NCI-H345 treated with DMSO at 0.1 percent for 48 hours (cell line): ENCODE data around the gene LGALS8.

Source experiments
- DNase-seq: peaks from one replicate; lab custom pipeline; 2025; ENCODE audit not compliant: unreplicated experiment; lab: John Stamatoyannopoulos, UW

LGALS8 gene

GRCh38 chr1:236508593-236509027 lies 15.2 kb upstream of the LGALS8 start:
- DNase-seq, result no peak

GRCh38 chr1:236509203-236509602 lies 14.6 kb upstream of the LGALS8 start:
- no peak for DNase-seq

GRCh38 chr1:236509647-236510401 lies 14.0 kb upstream of the LGALS8 start:
- no peak for DNase-seq

GRCh38 chr1:236511735-236512418 lies 11.9 kb upstream of the LGALS8 start:
- DNase-seq, result no peak

GRCh38 chr1:236514703-236515442 lies 8.9 kb upstream of the LGALS8 start:
- peak; percentile 79 for DNase-seq

- peak; percentile 79 for DNase-seq
Measured at GRCh38 chr1:236515443-236515958, 8.3 kb upstream of the LGALS8 start.

- no peak for DNase-seq
Measured at GRCh38 chr1:236516929-236517704, 6.7 kb upstream of the LGALS8 start.

GRCh38 chr1:236518322-236518721 lies 5.5 kb upstream of the LGALS8 start:
- DNase-seq, result no peak

GRCh38 chr1:236520445-236521005 lies 3.3 kb upstream of the LGALS8 start:
- DNase-seq, result no peak

- no peak for DNase-seq
Measured at GRCh38 chr1:236522937-236523703, 662 bp upstream of the LGALS8 start.

- DNase-seq, result peak; percentile 52
Measured at GRCh38 chr1:236524142-236524894, 536 bp downstream of the LGALS8 start.

GRCh38 chr1:236524895-236525184 lies 1.1 kb downstream of the LGALS8 start:
- DNase-seq, result no peak

- DNase-seq, result no peak
Measured at GRCh38 chr1:236526079-236526478, 2.3 kb downstream of the LGALS8 start.

- DNase-seq, result no peak
Measured at GRCh38 chr1:236530286-236530685, 6.5 kb downstream of the LGALS8 start.

GRCh38 chr1:236530959-236531358 lies 7.2 kb downstream of the LGALS8 start:
- DNase-seq, result no peak

- no peak for DNase-seq
Measured at GRCh38 chr1:236532850-236533249, 9.1 kb downstream of the LGALS8 start.

GRCh38 chr1:236534151-236534651 lies 10.4 kb downstream of the LGALS8 start:
- DNase-seq, result no peak

- DNase-seq, result no peak
Measured at GRCh38 chr1:236535190-236535589, 11.4 kb downstream of the LGALS8 start.

GRCh38 chr1:236535662-236536161 lies 11.9 kb downstream of the LGALS8 start:
- peak; percentile 57 for DNase-seq
